GM12878 (cell line): ENCODE data around the gene MCF2L2. TPM values are rescaled to one million over a fixed set of nuclear protein-coding genes. Genes with fewer than 3 reads are reported as not detected.
A peak's percentile ranks its signal among the peaks of the same experiment; 100 is the strongest.
"Not testable (repeated sequence)": the region's sequence is repeated elsewhere in the genome, so short reads cannot be mapped to it uniquely, and the experiment has no call there.

ENCODE experiments used
- ATAC-seq: fragments of 200-7000 bp; cut with Tn5 transposase; 3 replicates; pipeline ENCODE4 v1.9.1; 2020; ENCODE audit warnings: mild to moderate bottlenecking, moderate library complexity
- BruUV-seq: library from RNA; stranded (reverse); fragments of 400-500 nt; replicated peaks from 2 replicates; lab custom pipeline; 2021; lab: Mats Ljungman, UMichigan
- CTCF ChIA-PET: fragments of 300-600 bp; sonication (Branson Sonifier 250); formaldehyde crosslinking; extraction: SDS; loops from one replicate; lab custom pipeline; 2021; ENCODE audit warnings: inconsistent platforms; lab: Yijun Ruan, JAX
- POLR2A ChIA-PET: fragments of 350-600 bp; formaldehyde crosslinking; extraction: SDS; loops from one replicate; lab custom pipeline; 2021; ENCODE audit warnings: inconsistent platforms; lab: Charles Lee
- RAD21 ChIA-PET: fragments of 300-600 bp; sonication (Branson Sonifier 250); formaldehyde crosslinking; loops from one replicate; lab custom pipeline; 2023; ENCODE audit warnings: antibody characterized with exemption; ENCODE audit not compliant: unreplicated experiment; lab: Charles Lee
- SMC1A ChIA-PET: fragments of 300-600 bp; sonication (Branson Sonifier 250); formaldehyde crosslinking; loops from one replicate; lab custom pipeline; 2023; ENCODE audit not compliant: unreplicated experiment, uncharacterized antibody; lab: Charles Lee
- DNase-seq: peaks from one replicate; pipeline ENCODE4 v3.0.0-alpha.2; 2011; ENCODE audit warnings: low read depth, low spot score
- FAIRE-seq: peaks from 3 replicates; lab custom pipeline; 2011; peaks lifted over from hg19 to GRCh38; lab: Jason Lieb, UNC
- H2AFZ ChIP-seq: 2 replicates; pipeline ENCODE4 v1.6.0; 2011; ENCODE audit warnings: low read depth, low read length, control low read depth; ENCODE audit not compliant: control insufficient read depth
- H3K27ac ChIP-seq: 2 replicates; pipeline ENCODE4 v1.5.1; 2011; ENCODE audit warnings: control low read depth; ENCODE audit not compliant: control insufficient read depth, insufficient read depth
- H3K27me3 ChIP-seq, 2 experiments: replicated peaks in 1 of 2; 2 replicates each; pipeline versions ENCODE4 v1.6.0 to v1.6.1; 2011; ENCODE audit warnings: low read length in 1 of 2; ENCODE audit not compliant: control insufficient read depth in 2 of 2, insufficient read depth in 2 of 2
- H3K36me3 ChIP-seq, 2 experiments: 2 replicates each; pipeline ENCODE4 v1.5.1; 2011; ENCODE audit warnings: low read length in 1 of 2; ENCODE audit not compliant: control insufficient read depth in 2 of 2, insufficient read depth in 2 of 2
- H3K4me1 ChIP-seq: 2 replicates; pipeline ENCODE4 v1.6.1; 2011; ENCODE audit warnings: mild to moderate bottlenecking, low read length, moderate library complexity, mixed read lengths; ENCODE audit not compliant: control insufficient read depth, insufficient read depth
- H3K4me2 ChIP-seq: 2 replicates; pipeline ENCODE4 v1.6.0; 2011; ENCODE audit warnings: control low read depth; ENCODE audit not compliant: control insufficient read depth, insufficient read depth
- H3K4me3 ChIP-seq: fragments of 200-600 bp; sonication (generic); 2 replicates; pipeline ENCODE4 v1.5.1; 2016
- H3K79me2 ChIP-seq: 2 replicates; pipeline ENCODE4 v1.6.0; 2011; ENCODE audit warnings: low read length; ENCODE audit not compliant: control insufficient read depth, insufficient read depth
- H3K9ac ChIP-seq: 2 replicates; pipeline ENCODE4 v1.8.0; 2011; ENCODE audit warnings: low read length, control low read depth, mixed read lengths; ENCODE audit not compliant: control insufficient read depth, insufficient read depth
- H3K9me3 ChIP-seq: replicated peaks from 3 replicates; pipeline ENCODE4 v1.5.1; 2011; ENCODE audit warnings: mild to moderate bottlenecking, low read length; ENCODE audit not compliant: control insufficient read depth, insufficient read depth
- H4K20me1 ChIP-seq: 2 replicates; pipeline ENCODE4 v1.6.0; 2011; ENCODE audit not compliant: control insufficient read depth, insufficient read depth
- CBX3 ChIP-seq: fragments of 200-600 bp; sonication (generic); IDR thresholded peaks from 2 replicates; pipeline ENCODE4 v1.6.1; 2016; ENCODE audit warnings: low read depth, borderline replicate concordance
- CEBPB ChIP-seq, 2 experiments: fragments of 150-350 bp in 1 of 2; IDR thresholded peaks; 2 replicates each; pipeline ENCODE4 v1.6.1; 2012 to 2014; ENCODE audit warnings: low read depth in 2 of 2, low read length in 2 of 2, borderline replicate concordance in 1 of 2, inconsistent platforms in 1 of 2
- ETV6 ChIP-seq, 2 experiments: fragments of 450-650 bp in 1 of 2; IDR thresholded peaks in 1 of 2; conservative IDR thresholded peaks in 1 of 2; 2 replicates each; pipeline ENCODE4 v1.6.1; 2014; ENCODE audit warnings: antibody characterized with exemption in 1 of 2, borderline replicate concordance in 1 of 2, low read depth in 1 of 2, mild to moderate bottlenecking in 1 of 2, moderate library complexity in 1 of 2
- NR2F1 ChIP-seq: fragments of 450-650 bp; conservative IDR thresholded peaks from 2 replicates; pipeline ENCODE4 v1.6.1; 2017; ENCODE audit warnings: mild to moderate bottlenecking
- SMC3 ChIP-seq: IDR thresholded peaks from 2 replicates; pipeline ENCODE4 v1.6.1; 2011; ENCODE audit warnings: low read length, improper control_type of control experiment, borderline replicate concordance
- WGBS: methylation state at CpG from one replicate; pipeline ENCODE4 v1.1.6; 2016; ENCODE audit warnings: low lambda C conversion rate; ENCODE audit not compliant: insufficient replicate concordance, insufficient coverage; ENCODE audit errors: missing lambda C conversion rate; 5-methylcytosine and 5-hydroxymethylcytosine counted together
- in situ Hi-C: fragments of 300-500 bp; cut with MboI; formaldehyde crosslinking; loops from 9 replicates; pipeline ENCODE4 v1.14.3; 2018; ENCODE audit warnings: mixed read lengths
- intact Hi-C: fragments of 100-400 bp; cut with micrococcal nuclease; formaldehyde crosslinking; loops from one replicate; pipeline ENCODE4 v1.14.2; 2022; ENCODE audit not compliant: unreplicated experiment
- polyA plus RNA-seq, 11 experiments: library from polyadenylated mRNA; depleted of rRNA in 4 of 11; unstranded in 6 of 11; stranded (reverse) in 5 of 11; fragments of >200 nt; fragmentation: Nextera tagmentation in 4 of 11; fragmentation: Illumina TruSeq in 1 of 11; extraction: Ambion mirVana in 4 of 11; extraction: Trizol in 1 of 11; gene quantifications; 1 replicate in 1 of 11; 2 replicates in 10 of 11; pipeline versions ENCODE4 v1.2.1 to v1.2.3, GENCODE V29; 2011 to 2016; ENCODE audit warnings: inconsistent platforms in 2 of 11, missing spikeins in 2 of 11, low read depth in 1 of 11
- total RNA-seq, 4 experiments: library from RNA; depleted of rRNA in 3 of 4; stranded (reverse); fragments of >200 nt in 3 of 4; fragmentation: Illumina TruSeq in 1 of 4; extraction: Trizol in 1 of 4; gene quantifications; 2 replicates each; pipeline versions ENCODE4 v1.2.1 to v1.2.3, GENCODE V29; 2013 to 2021
- TF ChIP-seq, protein P1 (sequence below): fragments of 450-650 bp; IDR thresholded peaks from 2 replicates; pipeline ENCODE4 v1.6.1; 2017; ENCODE audit warnings: mild to moderate bottlenecking, low read depth, inconsistent platforms; ENCODE audit not compliant: poor library complexity, severe bottlenecking
- TF ChIP-seq, protein P2 (sequence below): fragments of 450-650 bp; IDR thresholded peaks from 2 replicates; pipeline ENCODE4 v1.6.1; 2017; ENCODE audit warnings: low read depth, mild to moderate bottlenecking, moderate library complexity

Gene MCF2L2
- total and polyA plus RNA-seq, 10 of the 15 experiments (the other 5 are each of a cell fraction or from before 2014, with no cell fraction given), result 0.37 to 2.8 (median 1.4) TPM

DNA sequence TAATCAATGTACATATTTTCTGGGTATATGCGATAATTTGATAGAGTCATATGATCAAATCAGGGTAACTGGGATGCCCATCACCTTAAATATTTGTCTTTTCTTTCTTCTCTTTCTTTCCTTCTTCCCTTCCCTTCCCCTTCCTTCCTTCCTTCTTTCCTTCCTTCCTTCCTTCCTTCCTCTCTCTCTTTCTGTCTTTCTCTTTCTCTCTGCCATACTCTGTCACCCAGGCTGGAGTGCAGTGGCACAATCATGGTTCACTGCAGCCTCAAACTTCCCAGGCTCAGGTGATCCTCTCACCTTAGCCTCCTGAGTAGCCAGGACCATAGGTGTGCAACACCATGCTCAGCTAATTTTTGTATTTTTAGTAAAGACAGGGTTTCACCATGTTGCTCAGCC lies 47.3 kb upstream of the MCF2L2 start:
- not testable (repeated sequence) for H3K9me3 ChIP-seq, BruUV-seq, H2AFZ ChIP-seq, H3K36me3 ChIP-seq, H3K79me2 ChIP-seq
- TF ChIP-seq ETV6 (conservative IDR thresholded peaks at IDR 0.05 in 1 of 2, IDR thresholded peaks at IDR 0.05 in 1 of 2; ENCODE audit: borderline replicate concordance in 1 of 2, low read depth in 1 of 2), result 0 out of 4 replicates have a peak, but pooled peaks of 1 of the 2 experiments have one; percentile 24
- TF ChIP-seq, all 136 proteins: peak for 1; not testable (repeated sequence) for 135
- ATAC-seq, H3K27me3 ChIP-seq, FAIRE-seq, intact Hi-C loops, H3K4me2 ChIP-seq, H3K4me3 ChIP-seq, DNase-seq, in situ Hi-C loops, H4K20me1 ChIP-seq, H3K4me1 ChIP-seq, H3K27ac ChIP-seq, H3K9ac ChIP-seq: not testable (repeated sequence)
- 100% methylated on average over 1 of the region's 1 CpG for WGBS
- RAD21 ChIA-PET, result interaction anchor here (1.1 to 2.8 kb wide), 4 partner anchors 77 to 291 kb away, joined by 3 to 13 read pairs (median 7); no protein-coding TSS in a partner anchor
- CTCF ChIA-PET, result interaction anchor here (0.5 to 3.9 kb wide), 12 partner anchors 13 to 764 kb away, joined by 3 to 20 read pairs (median 4); no protein-coding TSS in a partner anchor
- POLR2A ChIA-PET, result interaction anchor here (0.5 to 1.2 kb wide), 4 partner anchors 38 to 280 kb away, joined by 3 to 4 read pairs (median 4); no protein-coding TSS in a partner anchor
- SMC1A ChIA-PET, result interaction anchor here (1.0 to 2.9 kb wide), 10 partner anchors 10 to 373 kb away, joined by 3 to 19 read pairs (median 6); no protein-coding TSS in a partner anchor

DNA sequence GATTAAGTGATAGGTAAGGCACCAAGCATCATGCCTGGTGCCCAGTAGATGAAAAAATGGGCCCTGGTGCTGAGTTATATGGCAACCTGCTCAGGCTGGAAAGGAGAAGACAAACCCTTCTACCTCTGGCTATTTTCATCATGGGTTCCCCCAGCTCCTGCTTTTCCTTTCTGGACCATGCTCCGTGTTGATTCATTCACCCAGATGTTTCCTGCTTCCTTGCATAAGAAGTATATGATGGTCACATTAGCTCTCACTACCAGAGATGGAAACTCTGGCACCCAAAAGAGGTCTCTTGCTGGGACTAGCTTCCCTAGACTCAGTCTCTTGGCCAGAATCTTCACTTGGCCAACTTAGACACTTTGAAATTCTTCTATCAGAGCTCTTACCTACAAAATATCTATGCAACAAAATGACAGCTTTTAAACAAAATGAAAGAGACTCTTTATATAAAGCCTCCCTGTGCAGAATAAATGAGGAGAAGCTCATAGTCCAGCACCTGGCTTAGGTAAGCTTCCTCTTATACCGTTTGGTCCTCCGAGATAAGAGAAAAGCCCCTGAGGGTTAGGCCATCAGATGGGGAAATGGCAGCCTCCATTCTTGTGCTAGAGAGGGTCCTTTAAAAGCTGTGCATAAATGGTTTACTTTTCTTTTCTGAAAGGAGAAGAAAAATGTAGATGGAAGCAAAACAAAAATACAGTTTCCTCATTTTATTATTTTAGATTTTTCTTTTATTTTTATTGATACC lies 46.8 kb upstream of the MCF2L2 start:
- CTCF ChIA-PET, result interaction anchor here (0.5 to 3.9 kb wide), 12 partner anchors 13 to 765 kb away, joined by 3 to 20 read pairs (median 4); no protein-coding TSS in a partner anchor
- TF ChIP-seq, protein P1, sequence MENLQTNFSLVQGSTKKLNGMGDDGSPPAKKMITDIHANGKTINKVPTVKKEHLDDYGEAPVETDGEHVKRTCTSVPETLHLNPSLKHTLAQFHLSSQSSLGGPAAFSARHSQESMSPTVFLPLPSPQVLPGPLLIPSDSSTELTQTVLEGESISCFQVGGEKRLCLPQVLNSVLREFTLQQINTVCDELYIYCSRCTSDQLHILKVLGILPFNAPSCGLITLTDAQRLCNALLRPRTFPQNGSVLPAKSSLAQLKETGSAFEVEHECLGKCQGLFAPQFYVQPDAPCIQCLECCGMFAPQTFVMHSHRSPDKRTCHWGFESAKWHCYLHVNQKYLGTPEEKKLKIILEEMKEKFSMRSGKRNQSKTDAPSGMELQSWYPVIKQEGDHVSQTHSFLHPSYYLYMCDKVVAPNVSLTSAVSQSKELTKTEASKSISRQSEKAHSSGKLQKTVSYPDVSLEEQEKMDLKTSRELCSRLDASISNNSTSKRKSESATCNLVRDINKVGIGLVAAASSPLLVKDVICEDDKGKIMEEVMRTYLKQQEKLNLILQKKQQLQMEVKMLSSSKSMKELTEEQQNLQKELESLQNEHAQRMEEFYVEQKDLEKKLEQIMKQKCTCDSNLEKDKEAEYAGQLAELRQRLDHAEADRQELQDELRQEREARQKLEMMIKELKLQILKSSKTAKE, result no peak
- TF ChIP-seq NR2F1, result no peak
- TF ChIP-seq CBX3, result no peak
- TF ChIP-seq CEBPB (IDR thresholded peaks at IDR 0.05; ENCODE audit: borderline replicate concordance in 1 of 2, low read depth in 2 of 2, low read length in 2 of 2), result no peak
- TF ChIP-seq, protein P2, sequence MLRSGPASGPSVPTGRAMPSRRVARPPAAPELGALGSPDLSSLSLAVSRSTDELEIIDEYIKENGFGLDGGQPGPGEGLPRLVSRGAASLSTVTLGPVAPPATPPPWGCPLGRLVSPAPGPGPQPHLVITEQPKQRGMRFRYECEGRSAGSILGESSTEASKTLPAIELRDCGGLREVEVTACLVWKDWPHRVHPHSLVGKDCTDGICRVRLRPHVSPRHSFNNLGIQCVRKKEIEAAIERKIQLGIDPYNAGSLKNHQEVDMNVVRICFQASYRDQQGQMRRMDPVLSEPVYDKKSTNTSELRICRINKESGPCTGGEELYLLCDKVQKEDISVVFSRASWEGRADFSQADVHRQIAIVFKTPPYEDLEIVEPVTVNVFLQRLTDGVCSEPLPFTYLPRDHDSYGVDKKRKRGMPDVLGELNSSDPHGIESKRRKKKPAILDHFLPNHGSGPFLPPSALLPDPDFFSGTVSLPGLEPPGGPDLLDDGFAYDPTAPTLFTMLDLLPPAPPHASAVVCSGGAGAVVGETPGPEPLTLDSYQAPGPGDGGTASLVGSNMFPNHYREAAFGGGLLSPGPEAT, result no peak
- TF ChIP-seq SMC3, result no peak

More for the DNA sequence above, 46.8 kb upstream of the MCF2L2 start:
- WGBS, result 18% methylated on average over 3 of the region's 3 CpGs
- no peaks in the 10 kb centered on the region; a peak in 1 of 4 replicates for H3K27me3 ChIP-seq
- no peaks in the 10 kb centered on the region for H3K4me1 ChIP-seq
- no peak overlapping the region for H3K27ac ChIP-seq
- no TSS peak for BruUV-seq
- POLR2A ChIA-PET, result interaction anchor here (0.5 to 1.2 kb wide), 6 partner anchors 38 to 297 kb away, joined by 3 to 4 read pairs (median 3); no protein-coding TSS in a partner anchor
- no peaks in the 10 kb centered on the region for H3K79me2 ChIP-seq
- ATAC-seq, result no peak
- SMC1A ChIA-PET, result interaction anchor here (0.7 to 2.9 kb wide), 15 partner anchors 10 to 373 kb away, joined by 3 to 19 read pairs (median 4); no protein-coding TSS in a partner anchor
- no peaks in the 10 kb centered on the region for H3K36me3 ChIP-seq
- H3K9me3 ChIP-seq, result no peaks in the 10 kb centered on the region
- DNase-seq, result no peak
- H4K20me1 ChIP-seq, result no peaks in the 10 kb centered on the region
- H3K4me2 ChIP-seq, result no peak overlapping the region
- RAD21 ChIA-PET, result interaction anchor here (0.6 to 2.8 kb wide), 6 partner anchors 33 to 292 kb away, joined by 3 to 13 read pairs (median 4); no protein-coding TSS in a partner anchor
- in situ Hi-C loops, result no loop called here
- no peak overlapping the region for H2AFZ ChIP-seq
- no peak overlapping the region for H3K4me3 ChIP-seq
- no peak overlapping the region for H3K9ac ChIP-seq
- no peak for FAIRE-seq
- intact Hi-C loops, result no loop called here
